ENCODE results near the gene CISD1. TPM values are rescaled to one million over a fixed set of nuclear protein-coding genes. Genes with fewer than 3 reads are reported as not detected.

CISD1 gene
- total and polyA plus RNA-seq, 10 of the 15 experiments (the other 5 are each of a cell fraction or from before 2014, with no cell fraction given) = 23.0 to 162 (median 58.5) TPM

GRCh38 chr10:58241346-58241745, 27.6 kb upstream of the CISD1 start:
- ATAC-seq (no peak), FAIRE-seq (no peak), DNase-seq (ENCODE audit: low read depth, low spot score) (no peak)
- in situ Hi-C loops (cut with MboI) = no loop called here
- Histone ChIP-seq H3K4me2 (ENCODE audit: control insufficient read depth, insufficient read depth) (no peak overlapping the region), H3K27me3 (replicated peaks in 1 of 2; ENCODE audit: control insufficient read depth in 2 of 2, insufficient read depth in 2 of 2, low read length in 1 of 2) (no peaks in the 10 kb centered on the region), H3K4me3 (no peak overlapping the region), H3K27ac (ENCODE audit: control insufficient read depth, insufficient read depth) (no peak overlapping the region), H4K20me1 (ENCODE audit: control insufficient read depth, insufficient read depth) (no peaks in the 10 kb centered on the region), H3K9ac (ENCODE audit: control insufficient read depth, insufficient read depth, low read length) (no peak overlapping the region), H3K4me1 (ENCODE audit: control insufficient read depth, insufficient read depth, low read length) (no peaks in the 10 kb centered on the region), H3K36me3 (ENCODE audit: control insufficient read depth in 2 of 2, insufficient read depth in 2 of 2, low read length in 1 of 2) (peaks cover 0 to 7% of the 10 kb centered on the region in 2 experiments; a peak in 2 of 4 replicates), H3K79me2 (ENCODE audit: control insufficient read depth, insufficient read depth, low read length) (peaks cover 10% of the 10 kb centered on the region), H3K9me3 (replicated peaks; ENCODE audit: control insufficient read depth, insufficient read depth, low read length) (peaks cover 2% of the 10 kb centered on the region; the same call in 2 of the 3 replicates), H2AFZ (ENCODE audit: control insufficient read depth, low read depth, low read length) (no peak overlapping the region)
- TF ChIP-seq IRF5 (IDR thresholded peaks at IDR 0.05; ENCODE audit: borderline replicate concordance) = no peak
- TF ChIP-seq ZNF687 (IDR thresholded peaks at IDR 0.05) = no peak
- TF ChIP-seq BACH1 (IDR thresholded peaks at IDR 0.05; ENCODE audit: borderline replicate concordance) = no peak
- TF ChIP-seq NFXL1 (IDR thresholded peaks at IDR 0.05; ENCODE audit: borderline replicate concordance) = no peak
- TF ChIP-seq ETV6 (conservative IDR thresholded peaks at IDR 0.05 in 1 of 2, IDR thresholded peaks at IDR 0.05 in 1 of 2; ENCODE audit: borderline replicate concordance in 1 of 2, low read depth in 1 of 2) = no peak
- TF ChIP-seq WRNIP1 (IDR thresholded peaks at IDR 0.05; ENCODE audit: borderline replicate concordance, low read depth, low read length) = no peak
- no peak for TF ChIP-seq NR2F1 (conservative IDR thresholded peaks at IDR 0.05)
- no peak for TF ChIP-seq ZZZ3 (IDR thresholded peaks at IDR 0.05; ENCODE audit: control insufficient read depth, insufficient read length, low read depth)
- TF ChIP-seq RUNX3 (IDR thresholded peaks at IDR 0.05; ENCODE audit: low read length) = no peak
- no peak for TF ChIP-seq SIX5 (IDR thresholded peaks at IDR 0.05; ENCODE audit: low read depth, low read length, severe bottlenecking)
- no peak for TF ChIP-seq CHD1 (IDR thresholded peaks at IDR 0.05; ENCODE audit: low read depth, low read length)
- no peak for TF ChIP-seq CREB1 (IDR thresholded peaks at IDR 0.05; ENCODE audit: low read depth)
- no peak for TF ChIP-seq RELA (IDR thresholded peaks at IDR 0.05; ENCODE audit: borderline replicate concordance, partially characterized antibody)
- RAD21 ChIA-PET (ENCODE audit: unreplicated experiment) = no interaction called here
- BruUV-seq (replicated peaks) = no TSS peak
- POLR2A ChIA-PET = no interaction called here
- intact Hi-C loops (cut with micrococcal nuclease; ENCODE audit: unreplicated experiment) = no loop called here
- WGBS (ENCODE audit: insufficient coverage, insufficient replicate concordance, low lambda C conversion rate, missing lambda C conversion rate) = 69% methylated on average over 3 of the region's 3 CpGs
- CTCF ChIA-PET = interaction anchor here (0.5 to 1.4 kb wide), 2 partner anchors 50 to 243 kb away, joined by 3 read pairs; no protein-coding TSS in a partner anchor
- SMC1A ChIA-PET (ENCODE audit: uncharacterized antibody, unreplicated experiment) = interaction anchor here (1.4 kb wide), 1 partner anchor 25 kb away, joined by 3 read pairs; no protein-coding TSS in a partner anchor

Data from GM12878 (cell line).